Measurements from ENCODE around the gene PCBD2.
A peak's percentile ranks its signal among the peaks of the same experiment; 100 is the strongest.
"Not testable (repeated sequence)": the region's sequence is repeated elsewhere in the genome, so short reads cannot be mapped to it uniquely, and the experiment has no call there.

PCBD2 gene

GRCh38 chr5:134904610-134905245 is at the start of gene PCBD2:
Gene PCBD2 (plus strand): TSS chr5:134905131. CDS start chr5:134905140, 9 bp downstream.
- TF ChIP-seq CTCF (IDR thresholded peaks at IDR 0.05; ENCODE audit: control extremely low read depth, extremely low read depth, low read depth, missing control alignments), result peak; percentile 95
- POLR2A ChIA-PET, result interaction anchor here (0.7 kb wide), 2 partner anchors 17 to 1072 kb away, joined by 4 to 5 read pairs; no protein-coding TSS in a partner anchor
- peak; percentile 89 for DNase-seq (ENCODE audit: extremely low spot score)
- CTCF ChIA-PET, result interaction anchor here (0.7 to 3.7 kb wide), 39 partner anchors 8 to 865 kb away, joined by 3 to 38 read pairs (median 5); partner anchors contain the start of genes CAMLG, DDX46 and TXNDC15

GRCh38 chr5:134856465-134856864 is 48.5 kb upstream of the PCBD2 start:
- CTCF ChIA-PET, result interaction anchor here (1.2 to 1.3 kb wide), 2 partner anchors 11 to 15 kb away, joined by 3 to 4 read pairs; partner anchors contain the start of gene C5orf24
- DNase-seq (ENCODE audit: extremely low spot score); POLR2A ChIA-PET: not testable (repeated sequence)

- ChIA-PET POLR2A (no interaction called here), CTCF (interaction anchor here (1.2 to 2.5 kb wide), 2 partner anchors 10 to 15 kb away, joined by 3 to 5 read pairs; no protein-coding TSS in a partner anchor)
- no peak for DNase-seq (ENCODE audit: extremely low spot score)
- no peak for TF ChIP-seq CTCF (IDR thresholded peaks at IDR 0.05; ENCODE audit: control extremely low read depth, extremely low read depth, low read depth, missing control alignments)
Observed at GRCh38 chr5:134857401-134857800, 47.5 kb upstream of the PCBD2 start.

- TF ChIP-seq CTCF (IDR thresholded peaks at IDR 0.05; ENCODE audit: control extremely low read depth, extremely low read depth, low read depth, missing control alignments), result no peak
- CTCF ChIA-PET, result interaction anchor here (0.9 to 2.8 kb wide), 6 partner anchors 9 to 39 kb away, joined by 3 to 6 read pairs (median 4); partner anchors contain the start of genes C5orf24 and TXNDC15
- POLR2A ChIA-PET, result interaction anchor here (0.5 to 0.6 kb wide), 2 partner anchors 42 to 498 kb away, joined by 3 read pairs; partner anchors contain the start of gene CDKL3
Observed at GRCh38 chr5:134864707-134865106, 40.2 kb upstream of the PCBD2 start.

GRCh38 chr5:134873494-134873893 is 31.4 kb upstream of the PCBD2 start:
- CTCF ChIA-PET, result interaction anchor here (1.0 to 2.7 kb wide), 6 partner anchors 8 to 31 kb away, joined by 3 to 11 read pairs (median 4); partner anchors contain the start of gene PCBD2
- TF ChIP-seq CTCF (IDR thresholded peaks at IDR 0.05; ENCODE audit: control extremely low read depth, extremely low read depth, low read depth, missing control alignments), result no peak
- POLR2A ChIA-PET, result interaction anchor here (0.5 to 2.0 kb wide), 3 partner anchors 11 to 136 kb away, joined by 5 to 6 read pairs (median 5); partner anchors contain the start of gene C5orf24
- no peak for DNase-seq (ENCODE audit: extremely low spot score)

More at GRCh38 chr5:134864707-134865106, 40.2 kb upstream of the PCBD2 start:
- DNase-seq (ENCODE audit: extremely low spot score), result no peak

- no peak for TF ChIP-seq CTCF (IDR thresholded peaks at IDR 0.05; ENCODE audit: control extremely low read depth, extremely low read depth, low read depth, missing control alignments)
- POLR2A ChIA-PET, result interaction anchor here (0.5 to 2.0 kb wide), 3 partner anchors 11 to 137 kb away, joined by 5 to 6 read pairs (median 5); partner anchors contain the start of gene C5orf24
- CTCF ChIA-PET, result interaction anchor here (1.0 to 2.7 kb wide), 4 partner anchors 9 to 30 kb away, joined by 3 to 11 read pairs (median 6); partner anchors contain the start of gene PCBD2
- peak; percentile 91 for DNase-seq (ENCODE audit: extremely low spot score)
Observed at GRCh38 chr5:134873987-134874830, 30.7 kb upstream of the PCBD2 start, which contains the start of gene TXNDC15. Gene TXNDC15 (plus strand): TSS chr5:134874371. CDS start chr5:134874428, 57 bp downstream.

Measured in GM10248 (cell line).